PFSK-1 (cell line): ENCODE measurements around the gene TLCD5.

ENCODE experiments used
- SIN3A ChIP-seq: IDR thresholded peaks from 2 replicates; pipeline ENCODE4 v1.6.1; 2012; ENCODE audit warnings: mild to moderate bottlenecking, low read length, moderate library complexity, borderline replicate concordance; ENCODE audit not compliant: insufficient read depth
- TAF1 ChIP-seq: IDR thresholded peaks from 2 replicates; pipeline ENCODE4 v1.6.1; 2012; ENCODE audit warnings: low read length, control low read depth, borderline replicate concordance; ENCODE audit not compliant: insufficient read depth

- no peak for TF ChIP-seq SIN3A
- no peak for TF ChIP-seq TAF1
Observed at GRCh38 chr11:120281143-120281795, 43.8 kb upstream of the TLCD5 start.
